DND-41 (cell line): ENCODE data around the gene LAMB3.

Source experiments
- CTCF ChIP-seq: IDR thresholded peaks from 2 replicates; pipeline ENCODE4 v1.5.1; 2012; ENCODE audit warnings: borderline replicate concordance, low read length, moderate library complexity, mild to moderate bottlenecking; ENCODE audit not compliant: poor library complexity, severe bottlenecking; ENCODE audit errors: extremely low read depth
- EZH2 ChIP-seq: IDR thresholded peaks from 3 replicates; pipeline ENCODE4 v1.6.1; 2012; ENCODE audit warnings: borderline replicate concordance, low read depth, mild to moderate bottlenecking, moderate library complexity, low read length, inconsistent platforms; ENCODE audit not compliant: severe bottlenecking

GRCh38 chr1:209569455-209570207 is 82.6 kb downstream of the LAMB3 start:
- TF ChIP-seq CTCF (peak; percentile 80), EZH2 (no peak)
